T-helper 1 cell treated with Interleukin-12 subunit alpha and Interleukin-12 subunit beta and Interleukin-4 antibody, amounts not matched to agents 30 μg/mL and 1 μg/mL, for 36 hours (primary cell): ENCODE results near the gene MSANTD1.

Experiments
- H3K27ac Mint-ChIP-seq: one replicate; pipeline ENCODE4 v1.8.0; 2021; ENCODE audit warnings: mild to moderate bottlenecking, mixed read lengths
- H3K27me3 Mint-ChIP-seq: one replicate; pipeline ENCODE4 v1.8.0; 2021; ENCODE audit warnings: low read depth, mixed read lengths
- H3K36me3 Mint-ChIP-seq: one replicate; pipeline ENCODE4 v1.8.0; 2021; ENCODE audit warnings: low read depth, mixed read lengths
- H3K4me1 Mint-ChIP-seq: one replicate; pipeline ENCODE4 v1.8.0; 2021; ENCODE audit warnings: low read depth, mixed read lengths
- H3K4me3 Mint-ChIP-seq: one replicate; pipeline ENCODE4 v1.8.0; 2021; ENCODE audit warnings: mild to moderate bottlenecking, moderate library complexity, mixed read lengths
- H3K9me3 Mint-ChIP-seq: one replicate; pipeline ENCODE4 v1.8.0; 2021; ENCODE audit warnings: mixed read lengths

Gene MSANTD1

DNA sequence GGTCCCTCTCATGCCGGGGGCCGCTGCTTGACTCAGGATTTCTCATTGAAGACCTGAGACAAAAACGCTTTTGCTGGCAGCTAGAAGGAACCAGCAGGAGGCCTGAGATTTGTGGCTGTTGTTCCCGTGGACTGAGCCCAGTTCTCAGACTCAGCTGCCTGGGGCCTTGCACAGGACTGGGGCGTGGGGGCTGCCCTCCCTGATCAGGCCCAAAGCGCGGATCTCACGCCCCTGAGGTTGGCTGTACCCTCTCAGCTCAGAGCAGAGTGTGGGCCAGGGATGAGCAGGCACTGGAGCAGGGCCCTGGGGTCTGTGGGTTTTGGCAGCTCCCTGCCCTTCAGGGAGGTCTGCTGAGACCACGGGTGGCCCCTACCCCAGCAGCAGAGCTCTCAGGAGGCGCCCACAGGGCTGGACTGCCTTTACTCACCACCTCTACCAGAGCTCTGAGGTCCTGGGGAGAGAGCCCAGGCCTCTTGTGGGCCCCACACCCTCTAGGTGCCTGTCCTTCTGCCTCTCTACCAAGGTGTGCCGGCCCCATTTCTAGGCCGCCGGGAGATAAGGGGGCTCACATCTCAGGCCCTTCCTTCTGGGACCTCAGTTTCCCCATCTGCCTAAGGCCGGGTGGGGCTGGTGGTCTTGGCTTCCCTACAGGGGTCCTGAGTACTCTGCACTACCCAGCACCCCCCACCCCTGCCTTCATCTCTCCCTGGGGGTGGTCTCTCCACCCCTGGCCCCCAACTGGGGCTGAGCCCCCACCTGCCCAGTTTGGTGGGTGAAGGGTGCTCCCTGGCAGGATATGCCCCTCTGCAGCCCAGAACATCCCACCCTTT lies 5.6 kb downstream of the MSANTD1 start:
- Mint-ChIP-seq H3K4me1 (peaks cover 6% of the 10 kb centered on the region), H3K27me3 (no peaks in the 10 kb centered on the region), H3K4me3 (no peak overlapping the region), H3K9me3 (no peaks in the 10 kb centered on the region), H3K27ac (no peak overlapping the region), H3K36me3 (no peaks in the 10 kb centered on the region)

- H3K9me3 Mint-ChIP-seq: no peaks in the 10 kb centered on the region
- peaks cover 6% of the 10 kb centered on the region for H3K4me1 Mint-ChIP-seq
- H3K27me3 Mint-ChIP-seq: no peaks in the 10 kb centered on the region
- H3K4me3 Mint-ChIP-seq: no peak overlapping the region
- H3K27ac Mint-ChIP-seq: no peak overlapping the region
- no peaks in the 10 kb centered on the region for H3K36me3 Mint-ChIP-seq
Observed at GRCh38 chr4:3255611-3256186, 6.7 kb downstream of the MSANTD1 start.

DNA sequence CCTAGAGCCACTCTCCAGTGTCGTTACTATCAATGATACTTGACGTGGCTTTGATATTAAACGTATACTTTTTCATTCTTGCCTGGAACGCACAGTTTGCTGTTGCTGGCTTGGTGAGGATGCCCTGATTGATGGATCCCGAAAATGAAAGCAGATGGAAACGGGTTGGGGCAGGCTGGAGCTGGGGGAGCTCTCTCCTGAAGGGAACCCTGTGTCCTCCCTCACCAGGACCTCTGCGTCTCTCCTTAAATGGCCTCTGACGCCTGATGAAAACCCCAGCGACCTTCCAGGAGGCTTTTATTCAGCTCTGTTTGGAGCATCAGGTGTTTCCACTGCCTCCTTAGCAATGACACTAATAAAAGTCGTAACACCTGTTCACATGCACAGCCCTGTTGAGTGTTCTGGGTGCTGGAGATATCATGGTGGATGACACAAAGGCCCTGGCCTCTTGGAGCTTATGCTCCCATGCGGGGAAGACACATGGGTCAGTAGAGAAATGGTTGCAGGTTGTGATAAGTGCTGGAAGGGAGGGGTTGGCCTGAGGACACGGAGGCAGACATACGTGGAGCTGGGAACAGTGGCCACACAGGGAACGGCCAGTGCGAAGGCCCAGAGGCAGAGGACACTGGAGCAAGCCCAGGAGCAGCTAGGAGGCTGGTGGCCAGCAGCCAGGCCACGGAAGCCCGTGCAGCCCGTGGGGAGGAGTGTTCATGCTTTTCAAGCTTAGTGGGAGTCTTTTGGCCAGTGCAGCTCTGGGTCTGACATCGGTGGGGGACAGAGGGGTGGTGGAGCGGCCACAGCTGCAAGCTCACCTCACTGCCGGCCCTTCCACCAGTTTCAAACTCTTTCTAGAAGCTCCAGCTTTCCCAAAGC lies 7.5 kb downstream of the MSANTD1 start:
- Mint-ChIP-seq H3K36me3 (no peaks in the 10 kb centered on the region), H3K27ac (no peak overlapping the region), H3K9me3 (no peaks in the 10 kb centered on the region), H3K4me1 (peaks cover 1% of the 10 kb centered on the region), H3K27me3 (no peaks in the 10 kb centered on the region), H3K4me3 (no peak overlapping the region)

- no peak overlapping the region for H3K27ac Mint-ChIP-seq
- H3K4me3 Mint-ChIP-seq: no peak overlapping the region
- no peaks in the 10 kb centered on the region for H3K27me3 Mint-ChIP-seq
- H3K36me3 Mint-ChIP-seq: no peaks in the 10 kb centered on the region
- no peaks in the 10 kb centered on the region for H3K9me3 Mint-ChIP-seq
- no peaks in the 10 kb centered on the region for H3K4me1 Mint-ChIP-seq
Observed at GRCh38 chr4:3257103-3257555, 8.2 kb downstream of the MSANTD1 start.

GRCh38 chr4:3257556-3258482 lies 8.9 kb downstream of the MSANTD1 start:
- Mint-ChIP-seq H3K27me3 (no peaks in the 10 kb centered on the region), H3K27ac (no peak overlapping the region), H3K4me1 (no peaks in the 10 kb centered on the region), H3K36me3 (no peaks in the 10 kb centered on the region), H3K4me3 (no peak overlapping the region), H3K9me3 (no peaks in the 10 kb centered on the region)

GRCh38 chr4:3261411-3262207 lies 12.7 kb downstream of the MSANTD1 start:
- Mint-ChIP-seq H3K9me3 (no peaks in the 10 kb centered on the region), H3K27me3 (no peaks in the 10 kb centered on the region)

DNA sequence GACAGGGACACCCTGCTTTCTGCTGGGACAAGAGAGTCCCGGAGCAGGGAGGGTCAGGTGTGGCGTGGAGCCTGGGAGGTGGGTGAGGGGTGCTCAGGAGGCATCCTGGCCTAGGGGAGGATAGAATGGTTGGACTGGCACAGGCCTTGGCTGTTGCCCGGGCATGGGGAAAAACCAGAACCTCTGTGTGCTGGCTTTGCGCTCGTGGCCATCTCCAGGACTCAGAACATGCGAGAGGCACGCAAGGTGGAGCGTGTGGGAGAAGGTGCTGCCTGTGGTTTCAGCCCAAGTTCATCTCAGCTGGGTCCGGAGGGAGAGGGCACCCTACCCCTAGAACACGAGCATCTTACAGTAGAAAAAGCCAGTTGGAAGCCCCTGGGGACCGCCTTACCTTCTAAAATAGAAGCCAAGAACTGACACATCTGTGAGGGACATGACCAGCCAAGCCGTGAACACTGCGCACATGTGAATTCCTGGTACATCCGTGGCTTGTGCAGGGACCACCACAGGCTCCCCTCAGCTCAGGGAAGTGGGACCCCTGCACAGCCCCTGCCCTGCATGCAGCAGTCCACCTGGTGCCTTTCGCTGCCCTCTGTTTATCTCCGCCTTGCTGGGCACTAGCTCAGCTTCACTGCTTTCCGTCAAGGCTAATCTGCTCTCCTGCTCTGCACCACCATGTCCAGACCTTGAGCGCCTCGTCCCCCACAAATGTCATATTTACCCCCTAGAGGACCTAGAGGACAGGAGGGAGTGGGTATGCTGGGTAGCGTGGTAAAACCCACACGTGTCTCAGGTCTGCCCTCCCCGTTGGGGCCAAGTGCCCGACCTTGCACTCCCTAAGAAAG lies 13.5 kb downstream of the MSANTD1 start:
- H3K36me3 Mint-ChIP-seq: no peaks in the 10 kb centered on the region
- no peaks in the 10 kb centered on the region for H3K4me1 Mint-ChIP-seq
- no peaks in the 10 kb centered on the region for H3K27me3 Mint-ChIP-seq
- H3K4me3 Mint-ChIP-seq: no peak overlapping the region
- no peaks in the 10 kb centered on the region for H3K9me3 Mint-ChIP-seq
- H3K27ac Mint-ChIP-seq: no peak overlapping the region

More at GRCh38 chr4:3261411-3262207, 12.7 kb downstream of the MSANTD1 start:
- Mint-ChIP-seq H3K36me3 (no peaks in the 10 kb centered on the region), H3K27ac (no peak overlapping the region), H3K4me1 (no peaks in the 10 kb centered on the region), H3K4me3 (no peak overlapping the region)

DNA sequence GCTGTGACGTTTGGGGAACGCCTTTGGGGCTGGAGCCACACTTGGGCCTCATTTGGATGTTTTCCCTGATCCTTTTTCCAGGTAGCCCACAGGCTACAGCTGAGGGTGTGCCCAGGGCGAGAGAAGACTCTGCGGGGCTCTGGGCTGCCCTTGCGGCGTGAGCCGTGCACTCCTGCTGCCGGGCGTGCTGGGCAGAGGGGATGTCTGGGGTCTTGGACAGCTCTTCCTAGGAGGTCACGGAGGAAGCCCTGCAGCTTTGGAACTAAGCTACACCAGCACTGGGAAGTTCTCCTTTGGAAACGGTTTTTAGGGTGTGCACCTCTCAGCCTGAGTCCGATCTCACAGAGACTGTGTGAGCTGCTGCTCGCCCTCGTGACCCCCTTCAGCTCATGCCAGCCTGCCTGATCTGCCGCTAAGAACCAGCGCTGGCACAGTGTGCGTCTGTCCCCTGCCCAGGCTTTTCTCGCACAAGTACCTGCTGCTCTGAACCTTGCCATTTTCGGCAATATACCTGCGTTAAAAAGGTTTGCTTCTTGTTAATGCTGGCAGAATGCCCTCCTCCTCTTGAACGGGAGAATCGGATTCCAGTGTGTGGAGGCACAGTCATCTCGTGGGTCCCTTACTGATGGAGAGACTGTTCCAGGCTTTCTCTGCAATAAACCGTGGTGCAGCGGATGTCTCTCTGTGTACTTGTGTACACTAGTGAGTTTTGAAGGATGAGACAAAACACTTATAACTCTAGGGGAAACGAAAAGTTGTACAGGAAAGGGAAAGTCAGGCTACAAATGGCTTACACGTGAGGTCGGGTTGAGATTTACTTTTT lies 14.3 kb downstream of the MSANTD1 start:
- Mint-ChIP-seq H3K27ac (no peak overlapping the region), H3K4me1 (no peaks in the 10 kb centered on the region), H3K9me3 (no peaks in the 10 kb centered on the region), H3K36me3 (no peaks in the 10 kb centered on the region), H3K27me3 (no peaks in the 10 kb centered on the region), H3K4me3 (no peak overlapping the region)

GRCh38 chr4:3263876-3264193 lies 14.9 kb downstream of the MSANTD1 start:
- Mint-ChIP-seq H3K27me3 (no peaks in the 10 kb centered on the region), H3K27ac (no peak overlapping the region), H3K4me1 (no peaks in the 10 kb centered on the region), H3K9me3 (no peaks in the 10 kb centered on the region), H3K36me3 (no peaks in the 10 kb centered on the region), H3K4me3 (no peak overlapping the region)

DNA sequence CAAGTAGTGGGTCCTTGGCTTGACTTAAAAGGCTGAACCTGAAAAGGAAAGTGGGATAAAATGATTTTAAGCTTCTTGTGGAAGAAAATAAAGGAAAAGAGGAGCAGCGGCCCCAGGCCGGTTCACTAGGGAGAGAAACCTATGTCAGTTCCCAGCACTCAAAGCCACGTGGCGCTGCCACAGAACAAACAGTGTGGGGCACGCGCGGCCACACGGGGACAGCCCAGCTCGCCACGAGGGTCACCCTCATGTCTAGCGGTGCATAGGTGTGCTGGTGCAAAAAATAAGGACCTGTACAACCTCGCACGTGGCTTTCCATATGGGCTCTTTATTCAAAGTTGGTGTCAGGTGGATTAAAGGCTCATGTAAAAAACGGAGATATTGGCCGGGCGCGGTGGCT lies 17.1 kb downstream of the MSANTD1 start:
- H3K4me3 Mint-ChIP-seq: no peak overlapping the region
- no peaks in the 10 kb centered on the region for H3K36me3 Mint-ChIP-seq
- H3K27me3 Mint-ChIP-seq: no peaks in the 10 kb centered on the region
- no peaks in the 10 kb centered on the region for H3K9me3 Mint-ChIP-seq
- H3K27ac Mint-ChIP-seq: no peak overlapping the region
- no peaks in the 10 kb centered on the region for H3K4me1 Mint-ChIP-seq

- H3K27ac Mint-ChIP-seq: no peak overlapping the region
- no peaks in the 10 kb centered on the region for H3K27me3 Mint-ChIP-seq
- no peaks in the 10 kb centered on the region for H3K36me3 Mint-ChIP-seq
- no peaks in the 10 kb centered on the region for H3K9me3 Mint-ChIP-seq
- no peak overlapping the region for H3K4me3 Mint-ChIP-seq
- no peaks in the 10 kb centered on the region for H3K4me1 Mint-ChIP-seq
Observed at GRCh38 chr4:3267576-3268394, 18.8 kb downstream of the MSANTD1 start.
